ENCODE measurements around the gene TBXAS1. TPM values are rescaled to one million over a fixed set of nuclear protein-coding genes. Genes with fewer than 3 reads are reported as not detected.

Gene TBXAS1
- total RNA-seq, 2 donors from 2014 or later: 30.1 to 66.6 TPM

GRCh38 chr7:139948167-139948566 lies 119.1 kb downstream of the TBXAS1 start:
- Histone ChIP-seq H3K36me3 (no peaks in the 10 kb centered on the region), H3K27me3 (replicated peaks; ENCODE audit: insufficient read depth) (no peaks in the 10 kb centered on the region), H3K4me1 (ENCODE audit: control insufficient read depth in 1 of 2, low read depth in 2 of 2) (no peaks in the 10 kb centered on the region), H3K4me3 (no peak overlapping the region), H3K27ac (no peak overlapping the region), H3K9me3 (no peaks in the 10 kb centered on the region)
- ATAC-seq (ENCODE audit: insufficient number of reproducible peaks, low FRiP score, low read depth) (no peak), DNase-seq (ENCODE audit: low spot score) (no peak)
- no peak for TF ChIP-seq CTCF (IDR thresholded peaks at IDR 0.05)

GRCh38 chr7:139948587-139949335 lies 119.7 kb downstream of the TBXAS1 start:
- ATAC-seq (ENCODE audit: insufficient number of reproducible peaks, low FRiP score, low read depth) (no peak), DNase-seq (ENCODE audit: low spot score) (no peak)
- Histone ChIP-seq H3K4me3 (no peak overlapping the region), H3K9me3 (no peaks in the 10 kb centered on the region), H3K27ac (no peak overlapping the region), H3K4me1 (ENCODE audit: control insufficient read depth in 1 of 2, low read depth in 2 of 2) (no peaks in the 10 kb centered on the region), H3K36me3 (no peaks in the 10 kb centered on the region), H3K27me3 (replicated peaks; ENCODE audit: insufficient read depth) (no peaks in the 10 kb centered on the region)
- no peak for TF ChIP-seq CTCF (IDR thresholded peaks at IDR 0.05)

- ATAC-seq (ENCODE audit: insufficient number of reproducible peaks, low FRiP score, low read depth) (no peak), DNase-seq (ENCODE audit: low spot score) (no peak)
- Histone ChIP-seq H3K4me3 (no peak overlapping the region), H3K27me3 (replicated peaks; ENCODE audit: insufficient read depth) (no peaks in the 10 kb centered on the region), H3K27ac (no peak overlapping the region), H3K4me1 (ENCODE audit: control insufficient read depth in 1 of 2, low read depth in 2 of 2) (no peaks in the 10 kb centered on the region), H3K36me3 (no peaks in the 10 kb centered on the region), H3K9me3 (no peaks in the 10 kb centered on the region)
- TF ChIP-seq CTCF (IDR thresholded peaks at IDR 0.05): no peak
Measured at GRCh38 chr7:139949629-139950028, 120.6 kb downstream of the TBXAS1 start.

- no peak for ATAC-seq (ENCODE audit: insufficient number of reproducible peaks, low FRiP score, low read depth)
- DNase-seq (ENCODE audit: low spot score): no peak
Measured at GRCh38 chr7:139950881-139951525, 121.9 kb downstream of the TBXAS1 start.

More at GRCh38 chr7:139950881-139951525, 121.9 kb downstream of the TBXAS1 start:
- no peak overlapping the region for H3K27ac ChIP-seq
- no peaks in the 10 kb centered on the region for H3K36me3 ChIP-seq
- H3K27me3 ChIP-seq (replicated peaks; ENCODE audit: insufficient read depth): no peaks in the 10 kb centered on the region
- no peak overlapping the region for H3K4me3 ChIP-seq
- no peaks in the 10 kb centered on the region for H3K4me1 ChIP-seq (ENCODE audit: control insufficient read depth in 1 of 2, low read depth in 2 of 2)
- H3K9me3 ChIP-seq: no peaks in the 10 kb centered on the region
- no peak for TF ChIP-seq CTCF (IDR thresholded peaks at IDR 0.05)

Data from thoracic aorta (tissue), 2 donors.